HepG2 (cell line): ENCODE data around the gene ZBTB22. TPM values are rescaled to one million over a fixed set of nuclear protein-coding genes. Genes with fewer than 3 reads are reported as not detected.

Source experiments
- CERS6 ChIP-seq: sonication (generic); formaldehyde crosslinking; IDR thresholded peaks from 2 replicates; pipeline ENCODE4 v1.5.0; 2020; ENCODE audit warnings: missing genetic modification reagents
- CREB1 ChIP-seq, 2 experiments: fragments of 450-650 bp in 1 of 2; IDR thresholded peaks; 2 replicates each; pipeline ENCODE4 v1.6.1; 2016 to 2017; ENCODE audit warnings: control low read depth in 1 of 2, mild to moderate bottlenecking in 1 of 2, missing compliant biosample characterization in 1 of 2, missing genetic modification characterization in 1 of 2
- DMAP1 ChIP-seq: IDR thresholded peaks from 2 replicates; pipeline ENCODE4 v1.6.1; 2016
- FOXK2 ChIP-seq: fragments of 450-650 bp; IDR thresholded peaks from 2 replicates; pipeline ENCODE4 v1.6.1; 2016
- GTF3A ChIP-seq: sonication (generic); formaldehyde crosslinking; conservative IDR thresholded peaks from 2 replicates; pipeline ENCODE4 v1.4.0; 2020; ENCODE audit warnings: mild to moderate bottlenecking, missing genetic modification reagents
- NFAT5 ChIP-seq: sonication (generic); formaldehyde crosslinking; IDR thresholded peaks from 2 replicates; pipeline ENCODE4 v1.4.0; 2020; ENCODE audit warnings: missing genetic modification reagents
- NFE2L1 ChIP-seq: sonication (generic); formaldehyde crosslinking; IDR thresholded peaks from 2 replicates; pipeline ENCODE4 v1.4.0; 2020; ENCODE audit warnings: missing genetic modification reagents, mild to moderate bottlenecking, borderline replicate concordance
- PAWR ChIP-seq: sonication (generic); formaldehyde crosslinking; IDR thresholded peaks from 2 replicates; pipeline ENCODE4 v1.4.0; 2020; ENCODE audit warnings: missing genetic modification reagents, mild to moderate bottlenecking, borderline replicate concordance
- POLR2AphosphoS2 ChIP-seq: IDR thresholded peaks from 2 replicates; pipeline ENCODE4 v1.6.1; 2011; ENCODE audit warnings: low read depth, low read length, improper control_type of control experiment
- RBFOX2 ChIP-seq: fragments of 200-400 bp; formaldehyde crosslinking; IDR thresholded peaks from 2 replicates; pipeline ENCODE4 v1.6.1; 2017; ENCODE audit warnings: low read depth, mild to moderate bottlenecking, low read length
- SALL2 ChIP-seq: sonication (generic); formaldehyde crosslinking; IDR thresholded peaks from 2 replicates; pipeline ENCODE4 v1.8.1; 2023; ENCODE audit warnings: mild to moderate bottlenecking, missing genetic modification reagents, inconsistent platforms
- TARDBP ChIP-seq: sonication (generic); formaldehyde crosslinking; IDR thresholded peaks from 2 replicates; pipeline ENCODE4 v1.8.0; 2022; ENCODE audit warnings: mild to moderate bottlenecking, missing genetic modification reagents
- TEAD3 ChIP-seq: optimal IDR thresholded peaks from 2 replicates; pipeline ENCODE3; 2016; ENCODE audit warnings: borderline replicate concordance
- TIGD3 ChIP-seq: sonication (generic); formaldehyde crosslinking; IDR thresholded peaks from 2 replicates; pipeline ENCODE4 v1.5.1; 2020; ENCODE audit warnings: mild to moderate bottlenecking, missing genetic modification reagents, borderline replicate concordance
- TOE1 ChIP-seq: sonication (generic); formaldehyde crosslinking; IDR thresholded peaks from 2 replicates; pipeline ENCODE4 v1.4.0; 2020; ENCODE audit warnings: mild to moderate bottlenecking, missing genetic modification reagents
- UBTF ChIP-seq: sonication (generic); formaldehyde crosslinking; IDR thresholded peaks from 2 replicates; pipeline ENCODE4 v1.4.0; 2020; ENCODE audit warnings: mild to moderate bottlenecking, missing genetic modification reagents
- ZFP82 ChIP-seq: sonication (generic); formaldehyde crosslinking; IDR thresholded peaks from 2 replicates; pipeline ENCODE4 v1.5.1; 2020; ENCODE audit warnings: mild to moderate bottlenecking, missing genetic modification reagents, borderline replicate concordance
- ZNF337 ChIP-seq: sonication (generic); formaldehyde crosslinking; IDR thresholded peaks from 2 replicates; pipeline ENCODE4 v1.5.1; 2020; ENCODE audit warnings: missing genetic modification reagents, low read depth, mild to moderate bottlenecking, borderline replicate concordance
- ZNF430 ChIP-seq: sonication (generic); formaldehyde crosslinking; IDR thresholded peaks from 2 replicates; pipeline ENCODE4 v1.9.0; 2021; ENCODE audit warnings: mild to moderate bottlenecking, missing genetic modification reagents
- polyA plus RNA-seq, 8 experiments: library from polyadenylated mRNA; depleted of rRNA in 3 of 8; stranded (reverse) in 7 of 8; unstranded in 1 of 8; fragments of >200 nt; fragmentation: Illumina TruSeq in 4 of 8; extraction: Trizol in 4 of 8; gene quantifications; 2 replicates each; pipeline versions ENCODE4 v1.2.1 to v1.2.3, GENCODE V29; 2011 to 2016; ENCODE audit warnings: low read depth in 4 of 8, missing spikeins in 1 of 8, mixed read lengths in 1 of 8; ENCODE audit not compliant: insufficient read depth in 1 of 8
- total RNA-seq, 5 experiments: library from RNA; depleted of rRNA; stranded (reverse); fragments of >200 nt; fragmentation: Illumina TruSeq; extraction: Trizol; gene quantifications; 2 replicates each; pipeline ENCODE4 v1.2.3, GENCODE V29; 2016; ENCODE audit warnings: low read depth in 1 of 5

ZBTB22 gene
- total and polyA plus RNA-seq, 2 of the 13 experiments (the other 11 are each of a cell fraction or from before 2014, with no cell fraction given), result 8.0 to 10.6 TPM

GRCh38 chr6:33271468-33272274 is 45.9 kb downstream of the ZBTB22 start, which contains the start of the genes RPS18 and VPS52 (continued):
- TF ChIP-seq CREB1 (IDR thresholded peaks at IDR 0.05) (peak; percentile 93), CREB1 (CRISPR knock-in tag; IDR thresholded peaks at IDR 0.05) (peak; percentile 98), CERS6 (CRISPR knock-in tag) (no peak), FOXK2 (peak; percentile 96), NFE2L1 (no peak), POLR2AphosphoS2 (peak; percentile 97), ZFP82 (CRISPR knock-in tag) (0 out of 2 replicates have a peak, but pooled peaks have one; percentile 11), TOE1 (CRISPR knock-in tag) (peak; percentile 35; the same call in 1 of the 2 replicates), DMAP1 (CRISPR knock-in tag) (peak; percentile 99), ZNF337 (CRISPR knock-in tag) (peak; percentile 83; the same call in 1 of the 2 replicates), NFAT5 (CRISPR knock-in tag) (peak; percentile 73), SALL2 (CRISPR knock-in tag) (peak; percentile 88; the same call in 1 of the 2 replicates), ZNF430 (CRISPR knock-in tag) (peak; percentile 96), UBTF (CRISPR knock-in tag) (peak; percentile 86), TARDBP (peak; percentile 97), PAWR (CRISPR knock-in tag) (no peak), GTF3A (CRISPR knock-in tag) (peak; percentile 89), RBFOX2 (peak; percentile 87), TEAD3 (CRISPR knock-in tag) (peak; percentile 54), TIGD3 (CRISPR knock-in tag) (peak; percentile 91)
